Measurements from ENCODE around the gene TMEM256.

DNA sequence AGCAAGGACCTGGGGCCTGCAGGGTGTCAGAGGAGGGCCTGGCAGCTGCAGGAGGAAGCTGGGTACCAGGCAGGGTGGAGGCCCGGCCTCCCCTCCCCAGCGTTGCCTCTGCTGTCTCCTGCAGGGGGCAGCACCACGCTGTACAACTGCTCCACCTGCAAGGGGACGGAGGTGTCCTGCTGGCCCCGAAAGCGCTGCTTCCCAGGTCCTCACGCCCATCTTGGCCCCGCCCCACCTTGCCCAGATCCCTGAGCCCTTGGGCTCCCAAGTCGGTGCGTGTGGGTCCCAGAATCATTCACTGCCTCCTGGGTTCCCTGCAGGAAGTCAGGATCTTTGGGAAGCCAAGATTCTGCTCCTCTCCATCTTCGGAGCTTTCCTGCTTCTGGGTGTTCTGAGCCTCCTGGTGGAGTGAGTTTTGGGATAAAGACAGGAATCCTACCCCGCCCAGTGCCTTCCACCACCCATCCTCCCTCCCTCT is 47.8 kb downstream of the TMEM256 start:
- TF ChIP-seq EZH2phosphoT487 (IDR thresholded peaks at IDR 0.05; ENCODE audit: insufficient read depth, low read depth) (no peak), EZH2 (IDR thresholded peaks at IDR 0.05; ENCODE audit: insufficient read depth, poor library complexity, severe bottlenecking) (no peak)
